ENCODE results near the gene ADH4. TPM values are rescaled to one million over a fixed set of nuclear protein-coding genes. Genes with fewer than 3 reads are reported as not detected.
"Not testable (repeated sequence)": the region's sequence is repeated elsewhere in the genome, so short reads cannot be mapped to it uniquely, and the experiment has no call there.

The ADH4 gene
- total RNA-seq, result not detected

DNA sequence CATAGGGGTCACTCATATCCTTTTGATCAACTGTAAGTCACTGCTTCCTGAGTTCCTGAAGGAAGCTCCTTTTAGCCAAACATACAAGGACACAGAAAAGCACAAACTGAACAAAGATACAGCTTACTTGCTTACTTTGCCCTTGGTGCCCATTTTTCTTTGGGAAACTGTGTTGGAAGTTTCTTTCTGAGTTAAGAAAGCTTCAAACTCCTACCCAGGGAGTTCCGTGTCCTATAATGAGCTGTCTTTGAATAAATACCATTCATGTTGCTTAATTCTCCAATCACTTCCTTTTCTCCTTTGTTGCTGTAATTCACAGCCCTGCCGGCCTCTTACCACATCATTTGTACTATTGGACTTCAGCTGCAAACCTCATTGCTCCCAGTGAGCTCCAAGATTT lies at the start of gene ADH4:
Gene ADH4, minus strand, starts transcription at position 228 of the 400 bp plus-strand sequence. Its CDS starts 75 bp downstream, at position 153.
- Mint-ChIP-seq H3K9me3 (no peaks in the 10 kb centered on the region), H3K27me3 (no peaks in the 10 kb centered on the region), H3K27ac (no peak within 1 kb of the TSS), H3K36me3 (no peaks in the 10 kb centered on the region), H3K4me3 (no peak within 1 kb of the TSS), H3K4me1 (no peaks in the 10 kb centered on the region)
- DNase-seq, result no peak

GRCh38 chr4:99190336-99190735 lies 46.2 kb upstream of the ADH4 start:
- no peak for DNase-seq
- Mint-ChIP-seq H3K4me1 (no peaks in the 10 kb centered on the region), H3K27ac (no peak overlapping the region), H3K27me3 (no peaks in the 10 kb centered on the region), H3K9me3 (peaks cover 24% of the 10 kb centered on the region), H3K4me3 (no peak overlapping the region), H3K36me3 (peaks cover 7% of the 10 kb centered on the region)

- not testable (repeated sequence) for H3K4me1 Mint-ChIP-seq
These were observed 45.8 kb upstream of the ADH4 start for GRCh38 chr4:99189900-99190299.

GRCh38 chr4:99186029-99186428 lies 41.9 kb upstream of the ADH4 start:
- peaks cover 22% of the 10 kb centered on the region for H3K9me3 Mint-ChIP-seq
- H3K4me3 Mint-ChIP-seq, result no peak overlapping the region
- no peak for DNase-seq
- H3K36me3 Mint-ChIP-seq, result peaks cover 7% of the 10 kb centered on the region
- H3K4me1 Mint-ChIP-seq, result no peaks in the 10 kb centered on the region
- H3K27me3 Mint-ChIP-seq, result no peaks in the 10 kb centered on the region
- H3K27ac Mint-ChIP-seq, result no peak overlapping the region

More at GRCh38 chr4:99189900-99190299, 45.8 kb upstream of the ADH4 start:
- H3K4me3 Mint-ChIP-seq, H3K27ac Mint-ChIP-seq, H3K27me3 Mint-ChIP-seq, DNase-seq, H3K36me3 Mint-ChIP-seq: not testable (repeated sequence)
- peaks cover 27% of the 10 kb centered on the region for H3K9me3 Mint-ChIP-seq

- no peak for DNase-seq
- Mint-ChIP-seq H3K27ac (no peak overlapping the region), H3K27me3 (no peaks in the 10 kb centered on the region), H3K36me3 (peaks cover 7% of the 10 kb centered on the region), H3K4me3 (no peak overlapping the region), H3K9me3 (peaks cover 18% of the 10 kb centered on the region), H3K4me1 (no peaks in the 10 kb centered on the region)
These were observed 41.5 kb upstream of the ADH4 start for GRCh38 chr4:99185581-99185980.

- no peak overlapping the region for H3K27ac Mint-ChIP-seq
These were observed 36.4 kb upstream of the ADH4 start for GRCh38 chr4:99180382-99181070.

DNA sequence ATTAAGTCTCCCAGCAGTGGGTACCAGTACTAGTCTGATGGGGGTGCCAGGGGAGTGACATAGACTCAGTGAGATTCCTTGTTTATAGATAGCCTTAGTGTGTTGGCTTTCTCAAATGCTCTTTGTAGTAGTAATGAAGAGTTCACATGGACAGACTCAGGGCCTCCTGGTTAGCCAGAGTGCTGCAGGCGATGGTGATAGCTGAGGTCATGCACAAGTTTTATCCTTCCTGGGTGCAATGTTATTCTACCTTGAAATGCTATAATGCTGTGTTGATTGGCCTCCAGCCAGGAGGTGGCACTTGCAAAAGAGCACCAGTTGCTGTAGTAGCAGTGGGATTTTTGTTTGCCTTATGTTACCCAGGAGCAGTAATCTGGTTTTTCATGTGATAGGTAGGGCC lies 35.5 kb upstream of the ADH4 start:
- DNase-seq, result no peak
- no peaks in the 10 kb centered on the region for H3K27me3 Mint-ChIP-seq
- H3K27ac Mint-ChIP-seq, result no peak overlapping the region

More at GRCh38 chr4:99180382-99181070, 36.4 kb upstream of the ADH4 start:
- no peak for DNase-seq
- Mint-ChIP-seq H3K36me3 (peaks cover 6% of the 10 kb centered on the region), H3K4me1 (no peaks in the 10 kb centered on the region), H3K4me3 (no peak overlapping the region), H3K27me3 (no peaks in the 10 kb centered on the region), H3K9me3 (peaks cover 16% of the 10 kb centered on the region)

GRCh38 chr4:99179178-99179577 lies 35.1 kb upstream of the ADH4 start:
- Mint-ChIP-seq H3K27ac (no peak overlapping the region), H3K4me1 (no peaks in the 10 kb centered on the region), H3K9me3 (peaks cover 9% of the 10 kb centered on the region), H3K27me3 (no peaks in the 10 kb centered on the region), H3K4me3 (no peak overlapping the region), H3K36me3 (peaks cover 11% of the 10 kb centered on the region)
- no peak for DNase-seq

More for the DNA sequence above, 35.5 kb upstream of the ADH4 start:
- peaks cover 11% of the 10 kb centered on the region for H3K36me3 Mint-ChIP-seq
- H3K9me3 Mint-ChIP-seq, result peaks cover 9% of the 10 kb centered on the region
- no peaks in the 10 kb centered on the region for H3K4me1 Mint-ChIP-seq
- H3K4me3 Mint-ChIP-seq, result no peak overlapping the region

- no peak for DNase-seq
- Mint-ChIP-seq H3K4me1 (no peaks in the 10 kb centered on the region), H3K9me3 (peaks cover 3% of the 10 kb centered on the region), H3K27ac (no peak overlapping the region), H3K4me3 (no peak overlapping the region), H3K27me3 (no peaks in the 10 kb centered on the region), H3K36me3 (peaks cover 4% of the 10 kb centered on the region)
These were observed 22.4 kb upstream of the ADH4 start for GRCh38 chr4:99166544-99166943.

GRCh38 chr4:99165978-99166377 lies 21.9 kb upstream of the ADH4 start:
- Mint-ChIP-seq H3K27ac (no peak overlapping the region), H3K27me3 (no peaks in the 10 kb centered on the region), H3K9me3 (peaks cover 3% of the 10 kb centered on the region), H3K4me1 (no peaks in the 10 kb centered on the region), H3K4me3 (no peak overlapping the region), H3K36me3 (peaks cover 4% of the 10 kb centered on the region)
- no peak for DNase-seq

DNA sequence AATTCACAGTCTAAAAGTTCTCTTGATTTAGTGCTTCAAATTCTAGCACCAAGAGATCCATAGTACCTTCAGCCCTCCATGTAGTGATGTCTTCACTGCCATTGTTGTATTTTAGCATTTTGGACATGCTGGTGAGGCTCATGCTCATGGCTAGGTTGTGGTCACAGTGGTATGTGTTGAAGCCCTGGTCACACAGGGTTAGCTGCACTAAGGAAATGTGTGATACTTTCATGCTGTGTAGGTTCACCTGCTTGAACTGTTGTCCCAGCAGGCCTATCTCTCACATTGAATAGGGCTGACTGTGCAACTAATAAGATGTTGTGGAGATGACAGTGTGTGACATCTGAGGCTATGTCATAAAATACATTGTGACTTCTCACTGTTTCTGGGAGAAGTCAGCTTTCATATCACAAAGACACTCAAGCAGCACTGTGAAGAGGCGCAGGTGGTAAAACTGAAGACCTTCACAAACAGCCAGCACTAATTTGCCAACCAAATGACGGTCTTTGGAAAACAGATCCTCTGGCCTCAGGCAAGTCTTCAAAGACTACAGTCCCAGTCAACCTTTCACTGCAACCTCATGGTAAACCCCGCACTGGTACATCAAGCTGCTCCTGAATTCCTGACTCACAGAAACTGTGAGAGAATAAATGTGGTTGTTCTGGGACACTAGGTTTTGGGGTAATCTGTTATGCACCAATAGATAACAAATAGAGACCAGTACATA lies 17.4 kb upstream of the ADH4 start:
- no peaks in the 10 kb centered on the region for H3K36me3 Mint-ChIP-seq
- no peaks in the 10 kb centered on the region for H3K9me3 Mint-ChIP-seq
- H3K4me3 Mint-ChIP-seq, result no peak overlapping the region
- H3K27ac Mint-ChIP-seq, result no peak overlapping the region
- no peaks in the 10 kb centered on the region for H3K4me1 Mint-ChIP-seq
- no peak for DNase-seq
- H3K27me3 Mint-ChIP-seq, result no peaks in the 10 kb centered on the region

GRCh38 chr4:99159699-99160098 lies 15.6 kb upstream of the ADH4 start:
- H3K4me1 Mint-ChIP-seq, result no peaks in the 10 kb centered on the region
- no peak for DNase-seq
- no peaks in the 10 kb centered on the region for H3K36me3 Mint-ChIP-seq
- no peak overlapping the region for H3K4me3 Mint-ChIP-seq
- H3K9me3 Mint-ChIP-seq, result no peaks in the 10 kb centered on the region
- no peak overlapping the region for H3K27ac Mint-ChIP-seq
- no peaks in the 10 kb centered on the region for H3K27me3 Mint-ChIP-seq

DNA sequence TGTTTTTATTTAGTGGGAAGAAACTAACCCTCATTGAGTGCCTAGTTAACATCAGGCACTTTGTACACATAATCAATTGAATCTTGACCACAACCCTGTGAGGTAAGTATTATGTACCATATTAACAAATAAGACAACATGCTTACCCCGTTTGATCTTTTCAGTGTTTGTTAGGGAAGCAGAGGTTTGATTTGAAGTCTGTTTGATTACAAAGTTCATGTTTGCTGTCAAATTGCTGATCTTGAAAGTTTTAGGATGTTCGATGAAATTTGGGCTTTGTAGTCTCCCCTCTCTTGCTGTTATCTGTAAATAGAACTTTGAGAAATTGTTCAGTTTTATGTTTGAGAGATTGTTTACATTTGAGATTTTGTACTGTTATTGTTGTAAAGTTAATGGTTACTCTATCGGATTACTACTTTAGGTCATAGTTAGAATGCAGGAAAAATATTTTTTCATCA lies 13.4 kb upstream of the ADH4 start:
- H3K27ac Mint-ChIP-seq, result no peak overlapping the region

GRCh38 chr4:99156992-99157391 lies 12.9 kb upstream of the ADH4 start:
- H3K27ac Mint-ChIP-seq, result no peak overlapping the region
- H3K4me1 Mint-ChIP-seq, result no peaks in the 10 kb centered on the region
- H3K27me3 Mint-ChIP-seq, result no peaks in the 10 kb centered on the region
- H3K9me3 Mint-ChIP-seq, result no peaks in the 10 kb centered on the region
- no peaks in the 10 kb centered on the region for H3K36me3 Mint-ChIP-seq
- H3K4me3 Mint-ChIP-seq, result no peak overlapping the region
- DNase-seq, result no peak

More for the DNA sequence above, 13.4 kb upstream of the ADH4 start:
- DNase-seq, result no peak
- Mint-ChIP-seq H3K27me3 (no peaks in the 10 kb centered on the region), H3K9me3 (no peaks in the 10 kb centered on the region), H3K36me3 (no peaks in the 10 kb centered on the region), H3K4me3 (no peak overlapping the region), H3K4me1 (no peaks in the 10 kb centered on the region)

GRCh38 chr4:99154658-99155342 lies 10.7 kb upstream of the ADH4 start:
- no peak for DNase-seq
- peaks cover under 1% of the 10 kb centered on the region for H3K4me1 Mint-ChIP-seq
- H3K27me3 Mint-ChIP-seq, result no peaks in the 10 kb centered on the region
- H3K27ac Mint-ChIP-seq, result no peak overlapping the region
- peaks cover 2% of the 10 kb centered on the region for H3K9me3 Mint-ChIP-seq
- no peak overlapping the region for H3K4me3 Mint-ChIP-seq
- H3K36me3 Mint-ChIP-seq, result no peaks in the 10 kb centered on the region

Measured in activated naive CD8-positive, alpha-beta T cell treated with anti-CD3 and anti-CD28 coated beads for 36 hours (primary cell).